Caco-2 (cell line): ENCODE results near the gene BTBD18. TPM values are rescaled to one million over a fixed set of nuclear protein-coding genes. Genes with fewer than 3 reads are reported as not detected.
"Not testable (repeated sequence)": the region's sequence is repeated elsewhere in the genome, so short reads cannot be mapped to it uniquely, and the experiment has no call there.

Experiments
- BruUV-seq: library from RNA; stranded (reverse); fragments of 400-500 nt; replicated peaks from 2 replicates; lab custom pipeline; 2021; lab: Mats Ljungman, UMichigan
- CTCF ChIA-PET: fragments of 300-600 bp; sonication (Branson Sonifier 250); formaldehyde crosslinking; loops from one replicate; lab custom pipeline; 2022; ENCODE audit warnings: antibody characterized with exemption; lab: Charles Lee
- POLR2A ChIA-PET: fragments of 300-600 bp; sonication (Branson Sonifier 250); formaldehyde crosslinking; loops from one replicate; lab custom pipeline; 2022; ENCODE audit warnings: antibody characterized with exemption; lab: Charles Lee
- DNase-seq, 2 experiments: peaks; one replicate each; pipeline versions ENCODE4 v3.0.0 to v3.0.0-alpha.2; 2020 to 2022
- H3K27me3 ChIP-seq: replicated peaks from 2 replicates; pipeline ENCODE4 v1.6.0; 2011; ENCODE audit warnings: low read length; ENCODE audit not compliant: control insufficient read depth, insufficient read depth
- H3K36me3 ChIP-seq: 2 replicates; pipeline ENCODE4 v1.5.1; 2011; ENCODE audit warnings: low read length; ENCODE audit not compliant: control insufficient read depth, insufficient read depth
- H3K4me1 ChIP-seq: fragments of 250-450 bp; sonication (Bioruptor Pico); 2 replicates; pipeline ENCODE4 v1.5.1; 2020; ENCODE audit warnings: mild to moderate bottlenecking
- H3K4me3 ChIP-seq: 2 replicates; pipeline ENCODE4 v1.5.1; 2011; ENCODE audit warnings: low read depth, mild to moderate bottlenecking, control low read depth, low read length
- H3K9me3 ChIP-seq: fragments of 250-450 bp; sonication (Bioruptor Pico); 2 replicates; pipeline ENCODE4 v1.5.1; 2020; ENCODE audit warnings: mild to moderate bottlenecking, moderate library complexity
- H3K27ac Mint-ChIP-seq: one replicate; pipeline ENCODE4 v1.8.0; 2022; ENCODE audit warnings: mixed read lengths; ENCODE audit not compliant: unreplicated experiment
- H3K27me3 Mint-ChIP-seq: one replicate; pipeline ENCODE4 v1.8.0; 2022; ENCODE audit warnings: mixed read lengths; ENCODE audit not compliant: insufficient read depth, unreplicated experiment
- H3K36me3 Mint-ChIP-seq: one replicate; pipeline ENCODE4 v1.8.0; 2022; ENCODE audit warnings: mild to moderate bottlenecking, mixed read lengths; ENCODE audit not compliant: insufficient read depth, unreplicated experiment
- H3K4me1 Mint-ChIP-seq: one replicate; pipeline ENCODE4 v1.8.0; 2022; ENCODE audit warnings: low read depth, mixed read lengths; ENCODE audit not compliant: unreplicated experiment
- H3K4me3 Mint-ChIP-seq: one replicate; pipeline ENCODE4 v1.8.0; 2022; ENCODE audit warnings: mild to moderate bottlenecking, moderate library complexity, mixed read lengths; ENCODE audit not compliant: unreplicated experiment
- H3K9me3 Mint-ChIP-seq: one replicate; pipeline ENCODE4 v1.8.0; 2022; ENCODE audit warnings: mixed read lengths; ENCODE audit not compliant: unreplicated experiment
- CTCF ChIP-seq, 2 experiments: fragments of 200-600 bp in 1 of 2; IDR thresholded peaks; 1 replicate in 1 of 2; 2 replicates in 1 of 2; pipeline versions ENCODE4 v1.5.1 to v1.8.0; 2011 to 2022; ENCODE audit warnings: antibody characterized with exemption in 1 of 2, control low read depth in 1 of 2, inconsistent platforms in 1 of 2, low read depth in 1 of 2, low read length in 1 of 2, mild to moderate bottlenecking in 1 of 2, moderate library complexity in 1 of 2; ENCODE audit not compliant: insufficient read depth in 1 of 2, severe bottlenecking in 1 of 2, unreplicated experiment in 1 of 2
- intact Hi-C: fragments of 100-400 bp; cut with micrococcal nuclease; formaldehyde crosslinking; loops from one replicate; pipeline ENCODE4 v1.10.0; 2022; ENCODE audit not compliant: unreplicated experiment
- total RNA-seq: library from RNA; stranded (reverse); gene quantifications from 2 replicates; pipeline ENCODE4 v1.2.3, GENCODE V29; 2022

BTBD18 gene
- total RNA-seq, 1 experiment from 2014 or later = not detected

- H3K27ac Mint-ChIP-seq = no peak overlapping the region
- Histone ChIP-seq H3K36me3 (no peaks in the 10 kb centered on the region), H3K4me1 (peaks cover 4% of the 10 kb centered on the region; the same call in 1 of the 2 replicates), H3K27me3 (no peaks in the 10 kb centered on the region), H3K4me3 (no peak overlapping the region), H3K9me3 (peaks cover 3% of the 10 kb centered on the region)
- H3K9me3 Mint-ChIP-seq = no peaks in the 10 kb centered on the region
- no TSS peak for BruUV-seq
- CTCF ChIA-PET = no interaction called here
- no peak overlapping the region for H3K4me3 Mint-ChIP-seq
- H3K4me1 Mint-ChIP-seq = peaks cover 11% of the 10 kb centered on the region
- no peak for DNase-seq
- POLR2A ChIA-PET = no interaction called here
- H3K36me3 Mint-ChIP-seq = peaks cover 46% of the 10 kb centered on the region
- intact Hi-C loops = no loop called here
- no peaks in the 10 kb centered on the region for H3K27me3 Mint-ChIP-seq
- TF ChIP-seq CTCF (IDR thresholded peaks at IDR 0.05; ENCODE audit: insufficient read depth in 1 of 2, low read depth in 1 of 2, low read length in 1 of 2, severe bottlenecking in 1 of 2, unreplicated experiment in 1 of 2) = no peak
Observed at GRCh38 chr11:57728829-57729228, 22.8 kb downstream of the BTBD18 start.

GRCh38 chr11:57727185-57727584 lies 24.4 kb downstream of the BTBD18 start:
- H3K27me3 Mint-ChIP-seq = no peaks in the 10 kb centered on the region

GRCh38 chr11:57716726-57717125 lies 34.9 kb downstream of the BTBD18 start:
- H3K9me3 ChIP-seq, H3K27ac Mint-ChIP-seq, CTCF ChIA-PET, intact Hi-C loops, H3K4me1 ChIP-seq, POLR2A ChIA-PET, H3K27me3 Mint-ChIP-seq, H3K4me3 Mint-ChIP-seq, H3K27me3 ChIP-seq, H3K4me3 ChIP-seq, H3K9me3 Mint-ChIP-seq, H3K36me3 ChIP-seq, BruUV-seq, DNase-seq: not testable (repeated sequence)
- peaks cover 75% of the 10 kb centered on the region for H3K36me3 Mint-ChIP-seq
- H3K4me1 Mint-ChIP-seq = peaks cover 12% of the 10 kb centered on the region

More at GRCh38 chr11:57727185-57727584, 24.4 kb downstream of the BTBD18 start:
- Mint-ChIP-seq H3K36me3 (peaks cover 56% of the 10 kb centered on the region), H3K4me3 (no peak overlapping the region), H3K27ac (no peak overlapping the region), H3K4me1 (peaks cover 11% of the 10 kb centered on the region), H3K9me3 (no peaks in the 10 kb centered on the region)
- DNase-seq = no peak
- intact Hi-C loops = no loop called here
- POLR2A ChIA-PET = interaction anchor here (0.8 kb wide), 1 partner anchor 74 kb away, joined by 6 read pairs; no protein-coding TSS in a partner anchor
- H3K36me3 ChIP-seq = no peaks in the 10 kb centered on the region
- no peak overlapping the region for H3K4me3 ChIP-seq
- no peak for TF ChIP-seq CTCF (IDR thresholded peaks at IDR 0.05; ENCODE audit: insufficient read depth in 1 of 2, low read depth in 1 of 2, low read length in 1 of 2, severe bottlenecking in 1 of 2, unreplicated experiment in 1 of 2)
- CTCF ChIA-PET = interaction anchor here (0.6 kb wide), 1 partner anchor 82 kb away, joined by 4 read pairs; no protein-coding TSS in a partner anchor
- H3K9me3 ChIP-seq = peaks cover under 1% of the 10 kb centered on the region
- no peaks in the 10 kb centered on the region for H3K27me3 ChIP-seq
- no TSS peak for BruUV-seq
- no peaks in the 10 kb centered on the region for H3K4me1 ChIP-seq
